Left ventricle myocardium inferior (tissue), 1 donor: ENCODE data around the gene RHOBTB1. TPM values are rescaled to one million over a fixed set of nuclear protein-coding genes. Genes with fewer than 3 reads are reported as not detected.

ENCODE experiments used
- DNase-seq: peaks from one replicate; pipeline ENCODE4 v3.0.0-alpha.2; 2020
- H3K27ac ChIP-seq: fragments of 200-600 bp; replicated peaks from 2 replicates; pipeline ENCODE4 v1.8.0; 2021
- H3K27me3 ChIP-seq: fragments of 200-600 bp; 2 replicates; pipeline ENCODE4 v1.8.0; 2021; ENCODE audit warnings: low read depth
- H3K36me3 ChIP-seq: fragments of 200-600 bp; 2 replicates; pipeline ENCODE4 v1.8.0; 2021
- H3K4me1 ChIP-seq: fragments of 200-600 bp; 2 replicates; pipeline ENCODE4 v1.8.0; 2021
- H3K4me3 ChIP-seq: fragments of 200-600 bp; 2 replicates; pipeline ENCODE4 v1.8.0; 2021; ENCODE audit warnings: mild to moderate bottlenecking, moderate library complexity
- H3K9me3 ChIP-seq: fragments of 200-600 bp; replicated peaks from 2 replicates; pipeline ENCODE4 v1.8.0; 2021
- intact Hi-C: fragments of 100-400 bp; cut with micrococcal nuclease; formaldehyde crosslinking; loops from one replicate; pipeline ENCODE4 v1.11.0; 2022
- total RNA-seq: library from RNA; stranded (reverse); fragmentation: NEBNext Ultra II Directional; extraction: Animal tissue kit (Norgen Biotek cat#: 25700); gene quantifications from one replicate; pipeline ENCODE4 v1.2.1, GENCODE V29; 2021
- TF ChIP-seq, protein P1 (sequence below): fragments of 200-600 bp; IDR thresholded peaks from 2 replicates; pipeline ENCODE4 v1.8.0; 2021; ENCODE audit warnings: antibody characterized with exemption, mild to moderate bottlenecking, borderline replicate concordance
- donor health status: DM: no; HTN: yes; CAD: no; lungs with severe emphysema.

The RHOBTB1 gene
- total RNA-seq, 1 donor from 2014 or later, result 16.6 TPM

DNA sequence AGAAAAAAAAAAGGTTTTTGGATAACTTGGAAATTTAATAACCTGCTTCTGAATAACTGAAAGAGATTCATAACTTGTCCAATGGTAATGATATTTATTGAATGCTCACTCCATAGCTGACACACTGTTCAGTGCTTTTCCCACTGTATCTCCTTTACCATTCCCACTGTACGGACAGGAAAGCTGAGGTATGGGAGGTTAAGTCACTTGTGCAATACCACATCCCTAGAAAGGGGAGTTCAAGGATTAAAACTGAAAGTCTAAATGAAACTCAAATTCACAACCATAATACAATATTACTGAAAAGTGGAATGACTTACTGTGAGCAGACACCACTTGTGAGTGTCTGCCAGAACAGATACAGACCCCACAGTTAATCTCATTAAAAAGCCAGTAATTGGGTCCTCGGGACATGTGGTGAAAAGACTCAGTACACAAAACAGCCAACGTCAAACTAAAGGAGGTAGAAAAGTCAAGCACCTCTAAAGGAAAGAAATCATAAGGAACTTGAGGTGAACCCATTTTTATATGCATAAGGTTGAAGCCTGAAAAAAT, 13.8 kb upstream of the RHOBTB1 start:
- H3K9me3 ChIP-seq, result no peaks in the 10 kb centered on the region
- H3K36me3 ChIP-seq, result no peaks in the 10 kb centered on the region
- TF ChIP-seq, protein P1, sequence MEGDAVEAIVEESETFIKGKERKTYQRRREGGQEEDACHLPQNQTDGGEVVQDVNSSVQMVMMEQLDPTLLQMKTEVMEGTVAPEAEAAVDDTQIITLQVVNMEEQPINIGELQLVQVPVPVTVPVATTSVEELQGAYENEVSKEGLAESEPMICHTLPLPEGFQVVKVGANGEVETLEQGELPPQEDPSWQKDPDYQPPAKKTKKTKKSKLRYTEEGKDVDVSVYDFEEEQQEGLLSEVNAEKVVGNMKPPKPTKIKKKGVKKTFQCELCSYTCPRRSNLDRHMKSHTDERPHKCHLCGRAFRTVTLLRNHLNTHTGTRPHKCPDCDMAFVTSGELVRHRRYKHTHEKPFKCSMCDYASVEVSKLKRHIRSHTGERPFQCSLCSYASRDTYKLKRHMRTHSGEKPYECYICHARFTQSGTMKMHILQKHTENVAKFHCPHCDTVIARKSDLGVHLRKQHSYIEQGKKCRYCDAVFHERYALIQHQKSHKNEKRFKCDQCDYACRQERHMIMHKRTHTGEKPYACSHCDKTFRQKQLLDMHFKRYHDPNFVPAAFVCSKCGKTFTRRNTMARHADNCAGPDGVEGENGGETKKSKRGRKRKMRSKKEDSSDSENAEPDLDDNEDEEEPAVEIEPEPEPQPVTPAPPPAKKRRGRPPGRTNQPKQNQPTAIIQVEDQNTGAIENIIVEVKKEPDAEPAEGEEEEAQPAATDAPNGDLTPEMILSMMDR, result no peak
- DNase-seq, result no peak
- no peak overlapping the region for H3K27ac ChIP-seq
- no peaks in the 10 kb centered on the region for H3K27me3 ChIP-seq
- intact Hi-C loops, result no loop called here
- H3K4me1 ChIP-seq, result peaks cover 11% of the 10 kb centered on the region
- H3K4me3 ChIP-seq, result no peak overlapping the region

DNA sequence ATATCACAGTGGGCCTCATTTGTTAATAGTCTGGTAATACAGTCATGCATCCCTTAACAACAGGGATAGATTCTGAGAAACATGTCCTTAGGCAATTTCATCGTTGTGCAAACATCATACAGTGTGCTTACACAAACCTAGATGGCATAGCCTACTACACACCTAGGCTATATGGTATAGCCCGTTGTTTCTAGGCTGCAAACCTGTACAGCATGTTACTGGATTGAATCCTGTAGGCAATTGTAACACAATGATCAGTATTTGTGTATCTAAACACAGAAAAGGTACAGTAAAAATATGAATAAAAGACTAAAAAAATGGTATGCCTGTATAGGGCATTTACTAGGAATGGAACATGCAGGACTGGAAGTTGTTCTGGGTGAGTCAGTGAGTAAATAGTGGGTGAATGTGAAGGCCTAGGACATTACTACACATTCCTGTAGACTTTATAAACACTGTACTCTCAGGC, 12.0 kb upstream of the RHOBTB1 start:
- no peak for DNase-seq
- H3K36me3 ChIP-seq, result no peaks in the 10 kb centered on the region
- peaks cover 15% of the 10 kb centered on the region for H3K4me1 ChIP-seq
- TF ChIP-seq, protein P1, result no peak
- H3K27ac ChIP-seq, result no peak overlapping the region
- no peaks in the 10 kb centered on the region for H3K27me3 ChIP-seq
- no peak overlapping the region for H3K4me3 ChIP-seq
- intact Hi-C loops, result no loop called here
- H3K9me3 ChIP-seq, result no peaks in the 10 kb centered on the region

DNA sequence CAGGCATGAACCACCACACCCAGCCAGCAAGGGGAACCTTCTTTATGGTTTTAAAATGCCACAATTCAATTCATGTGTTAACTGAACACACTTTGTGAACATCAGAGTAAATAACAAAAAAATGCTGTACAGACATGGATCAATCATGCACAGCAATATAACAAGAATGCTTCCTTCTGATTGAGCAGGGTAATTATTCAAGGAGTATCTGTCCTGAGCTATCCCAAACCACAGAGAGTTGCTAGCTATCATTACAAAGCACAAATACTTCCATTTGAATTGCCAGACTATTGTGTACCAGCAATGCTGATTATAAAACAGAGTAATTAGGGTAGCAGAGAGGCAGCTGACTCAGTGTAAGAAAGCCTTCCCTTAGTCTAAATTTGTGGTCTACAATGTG, 11.3 kb upstream of the RHOBTB1 start:
- intact Hi-C loops, result no loop called here
- H3K9me3 ChIP-seq, result no peaks in the 10 kb centered on the region
- TF ChIP-seq, protein P1, result no peak
- H3K36me3 ChIP-seq, result no peaks in the 10 kb centered on the region
- H3K4me1 ChIP-seq, result peaks cover 15% of the 10 kb centered on the region
- H3K4me3 ChIP-seq, result no peak overlapping the region
- H3K27me3 ChIP-seq, result no peaks in the 10 kb centered on the region
- H3K27ac ChIP-seq, result no peak overlapping the region
- no peak for DNase-seq

DNA sequence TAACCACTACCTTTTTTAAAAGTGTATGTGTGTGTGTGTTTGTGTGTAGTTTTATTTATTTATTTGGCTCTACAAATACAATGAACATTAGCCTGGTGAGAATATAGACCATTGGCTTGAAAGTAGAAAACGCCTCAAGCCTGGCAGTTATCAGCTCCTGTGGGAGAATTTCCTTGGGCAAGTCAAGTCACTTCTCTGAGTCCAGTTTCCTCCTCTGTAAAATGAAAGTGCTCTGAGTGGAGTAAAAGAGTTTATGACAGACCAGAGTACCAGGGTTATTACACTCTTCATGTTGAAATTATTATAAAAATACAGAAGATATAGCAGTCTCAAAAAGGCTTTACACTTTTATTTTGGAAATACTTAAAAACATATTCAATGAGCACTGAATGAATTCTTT, 10.1 kb upstream of the RHOBTB1 start:
- Histone ChIP-seq H3K36me3 (no peaks in the 10 kb centered on the region), H3K27me3 (no peaks in the 10 kb centered on the region), H3K27ac (no peak overlapping the region), H3K4me1 (peaks cover 12% of the 10 kb centered on the region), H3K9me3 (no peaks in the 10 kb centered on the region), H3K4me3 (no peak overlapping the region)
- DNase-seq, result no peak
- intact Hi-C loops, result no loop called here
- TF ChIP-seq, protein P1, result no peak

DNA sequence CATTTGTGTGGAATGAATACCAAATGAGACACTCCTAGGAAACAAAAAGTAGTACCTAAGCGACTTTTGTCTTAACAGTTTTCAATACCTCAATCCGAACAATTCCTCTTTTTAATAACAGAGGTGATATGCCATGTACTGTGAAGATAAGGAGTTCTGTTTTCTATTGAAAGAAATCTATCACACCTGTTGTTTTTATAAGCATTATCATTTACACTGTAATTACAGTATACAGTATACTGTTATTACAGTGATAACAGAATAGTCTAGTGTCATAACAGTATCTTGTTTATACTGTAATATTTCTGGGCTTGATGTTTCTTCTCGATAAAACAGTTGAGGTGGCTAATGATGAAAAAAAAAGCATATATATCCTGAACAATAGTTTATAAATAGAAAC, 9.4 kb upstream of the RHOBTB1 start:
- H3K4me3 ChIP-seq, result no peak overlapping the region
- peaks cover 12% of the 10 kb centered on the region for H3K4me1 ChIP-seq
- H3K36me3 ChIP-seq, result no peaks in the 10 kb centered on the region
- H3K27me3 ChIP-seq, result no peaks in the 10 kb centered on the region
- intact Hi-C loops, result no loop called here
- H3K27ac ChIP-seq, result no peak overlapping the region
- DNase-seq, result no peak
- TF ChIP-seq, protein P1, result no peak
- H3K9me3 ChIP-seq, result no peaks in the 10 kb centered on the region
